ENCODE data around the gene OR2F2.

DNA sequence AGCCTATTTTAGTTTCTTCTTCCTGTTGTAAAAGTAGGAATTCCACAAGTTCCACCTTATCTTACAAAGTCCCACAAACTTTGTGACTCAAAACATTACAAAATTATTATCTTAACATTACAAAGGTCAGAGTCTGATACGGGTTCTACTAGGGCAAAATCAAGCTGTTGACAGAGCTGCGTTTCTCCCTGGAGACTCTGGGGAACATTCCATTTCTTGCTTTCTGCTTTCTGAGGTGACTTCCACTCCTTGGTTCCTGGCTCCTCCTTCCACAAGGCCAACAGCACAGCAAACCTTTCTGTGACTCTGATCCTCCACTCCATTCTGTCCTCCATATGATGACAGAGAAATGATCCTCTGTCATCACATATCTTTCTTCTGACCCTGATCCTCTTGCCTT, 30.2 kb downstream of the OR2F2 start:
- TF ChIP-seq FOXK2 (IDR thresholded peaks at IDR 0.05) (no peak), FOXM1 (IDR thresholded peaks at IDR 0.05; ENCODE audit: borderline replicate concordance) (no peak), ELF4 (IDR thresholded peaks at IDR 0.05) (no peak), FOXA1 (IDR thresholded peaks at IDR 0.05) (no peak), NFRKB (IDR thresholded peaks at IDR 0.05) (no peak), SUZ12 (IDR thresholded peaks at IDR 0.05) (no peak), HDGF (IDR thresholded peaks at IDR 0.05; ENCODE audit: borderline replicate concordance) (no peak)
- TF ChIP-seq, protein P1, sequence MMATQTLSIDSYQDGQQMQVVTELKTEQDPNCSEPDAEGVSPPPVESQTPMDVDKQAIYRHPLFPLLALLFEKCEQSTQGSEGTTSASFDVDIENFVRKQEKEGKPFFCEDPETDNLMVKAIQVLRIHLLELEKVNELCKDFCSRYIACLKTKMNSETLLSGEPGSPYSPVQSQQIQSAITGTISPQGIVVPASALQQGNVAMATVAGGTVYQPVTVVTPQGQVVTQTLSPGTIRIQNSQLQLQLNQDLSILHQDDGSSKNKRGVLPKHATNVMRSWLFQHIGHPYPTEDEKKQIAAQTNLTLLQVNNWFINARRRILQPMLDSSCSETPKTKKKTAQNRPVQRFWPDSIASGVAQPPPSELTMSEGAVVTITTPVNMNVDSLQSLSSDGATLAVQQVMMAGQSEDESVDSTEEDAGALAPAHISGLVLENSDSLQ (IDR thresholded peaks at IDR 0.05), result no peak

Measured in HEK293T (cell line).